IMR-90 (cell line): ENCODE data around the gene RFX4.

Experiments
- BHLHE40 ChIP-seq: fragments of 150-350 bp; IDR thresholded peaks from 2 replicates; pipeline ENCODE4 v1.6.1; 2016; ENCODE audit warnings: mild to moderate bottlenecking, low read depth, low read length
- CEBPB ChIP-seq: IDR thresholded peaks from 2 replicates; pipeline ENCODE4 v1.6.1; 2012; ENCODE audit warnings: low read depth, low read length, improper control_type of control experiment
- CHD1 ChIP-seq: IDR thresholded peaks from 2 replicates; pipeline ENCODE4 v1.6.1; 2012; ENCODE audit warnings: low read depth, low read length, improper control_type of control experiment
- FOS ChIP-seq: fragments of 150-350 bp; IDR thresholded peaks from 2 replicates; pipeline ENCODE4 v1.6.1; 2016; ENCODE audit warnings: low read depth, low read length
- MAFK ChIP-seq: IDR thresholded peaks from 2 replicates; pipeline ENCODE4 v1.6.1; 2012; ENCODE audit warnings: low read depth, low read length, improper control_type of control experiment
- MAZ ChIP-seq: IDR thresholded peaks from 2 replicates; pipeline ENCODE4 v1.6.1; 2012; ENCODE audit warnings: low read depth, mild to moderate bottlenecking, low read length, improper control_type of control experiment, moderate library complexity, borderline replicate concordance
- MXI1 ChIP-seq: IDR thresholded peaks from 2 replicates; pipeline ENCODE4 v1.6.1; 2012; ENCODE audit warnings: low read depth, mild to moderate bottlenecking, low read length, moderate library complexity, borderline replicate concordance
- POLR2A ChIP-seq: IDR thresholded peaks from 2 replicates; pipeline ENCODE4 v1.6.1; 2012; ENCODE audit warnings: mild to moderate bottlenecking, low read depth, low read length
- RAD21 ChIP-seq: IDR thresholded peaks from 2 replicates; pipeline ENCODE4 v1.6.1; 2012; ENCODE audit warnings: low read length, improper control_type of control experiment
- RCOR1 ChIP-seq: IDR thresholded peaks from 2 replicates; pipeline ENCODE4 v1.6.1; 2012; ENCODE audit warnings: mild to moderate bottlenecking, low read length, improper control_type of control experiment; ENCODE audit not compliant: insufficient replicate concordance
- SMC3 ChIP-seq: fragments of 150-350 bp; IDR thresholded peaks from 2 replicates; pipeline ENCODE4 v1.6.1; 2016; ENCODE audit warnings: low read depth, mild to moderate bottlenecking, antibody characterized with exemption, low read length, moderate library complexity
- USF2 ChIP-seq: fragments of 150-350 bp; IDR thresholded peaks from 2 replicates; pipeline ENCODE4 v1.6.1; 2017; ENCODE audit warnings: mild to moderate bottlenecking, antibody characterized with exemption, low read length, low read depth
- TF ChIP-seq, protein P1 (sequence below): conservative IDR thresholded peaks from 2 replicates; pipeline ENCODE4 v1.5.1; 2012; ENCODE audit warnings: mild to moderate bottlenecking, low read depth, low read length, improper control_type of control experiment
- TF ChIP-seq, protein P2 (sequence below): fragments of 150-350 bp; IDR thresholded peaks from 2 replicates; pipeline ENCODE4 v1.6.1; 2016; ENCODE audit warnings: low read depth, mild to moderate bottlenecking, low read length, moderate library complexity, borderline replicate concordance

- TF ChIP-seq USF2 (no peak), SMC3 (no peak), POLR2A (no peak), MXI1 (no peak), FOS (no peak), CEBPB (no peak), RAD21 (no peak), MAFK (no peak), BHLHE40 (no peak), CHD1 (no peak), MAZ (no peak), RCOR1 (no peak)
- TF ChIP-seq, protein P1, sequence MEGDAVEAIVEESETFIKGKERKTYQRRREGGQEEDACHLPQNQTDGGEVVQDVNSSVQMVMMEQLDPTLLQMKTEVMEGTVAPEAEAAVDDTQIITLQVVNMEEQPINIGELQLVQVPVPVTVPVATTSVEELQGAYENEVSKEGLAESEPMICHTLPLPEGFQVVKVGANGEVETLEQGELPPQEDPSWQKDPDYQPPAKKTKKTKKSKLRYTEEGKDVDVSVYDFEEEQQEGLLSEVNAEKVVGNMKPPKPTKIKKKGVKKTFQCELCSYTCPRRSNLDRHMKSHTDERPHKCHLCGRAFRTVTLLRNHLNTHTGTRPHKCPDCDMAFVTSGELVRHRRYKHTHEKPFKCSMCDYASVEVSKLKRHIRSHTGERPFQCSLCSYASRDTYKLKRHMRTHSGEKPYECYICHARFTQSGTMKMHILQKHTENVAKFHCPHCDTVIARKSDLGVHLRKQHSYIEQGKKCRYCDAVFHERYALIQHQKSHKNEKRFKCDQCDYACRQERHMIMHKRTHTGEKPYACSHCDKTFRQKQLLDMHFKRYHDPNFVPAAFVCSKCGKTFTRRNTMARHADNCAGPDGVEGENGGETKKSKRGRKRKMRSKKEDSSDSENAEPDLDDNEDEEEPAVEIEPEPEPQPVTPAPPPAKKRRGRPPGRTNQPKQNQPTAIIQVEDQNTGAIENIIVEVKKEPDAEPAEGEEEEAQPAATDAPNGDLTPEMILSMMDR, result no peak
- TF ChIP-seq, protein P2, sequence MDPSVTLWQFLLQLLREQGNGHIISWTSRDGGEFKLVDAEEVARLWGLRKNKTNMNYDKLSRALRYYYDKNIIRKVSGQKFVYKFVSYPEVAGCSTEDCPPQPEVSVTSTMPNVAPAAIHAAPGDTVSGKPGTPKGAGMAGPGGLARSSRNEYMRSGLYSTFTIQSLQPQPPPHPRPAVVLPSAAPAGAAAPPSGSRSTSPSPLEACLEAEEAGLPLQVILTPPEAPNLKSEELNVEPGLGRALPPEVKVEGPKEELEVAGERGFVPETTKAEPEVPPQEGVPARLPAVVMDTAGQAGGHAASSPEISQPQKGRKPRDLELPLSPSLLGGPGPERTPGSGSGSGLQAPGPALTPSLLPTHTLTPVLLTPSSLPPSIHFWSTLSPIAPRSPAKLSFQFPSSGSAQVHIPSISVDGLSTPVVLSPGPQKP, result no peak
These were observed 65.9 kb downstream of the RFX4 start for GRCh38 chr12:106648736-106649135.
